BJ (cell line): ENCODE data around the gene NOX5. TPM values are rescaled to one million over a fixed set of nuclear protein-coding genes. Genes with fewer than 3 reads are reported as not detected.

Source experiments
- CTCF ChIA-PET: fragments of 350-600 bp; formaldehyde crosslinking; extraction: SDS; loops from one replicate; lab custom pipeline; 2021; ENCODE audit warnings: antibody characterized with exemption, inconsistent platforms; lab: Yijun Ruan, JAX
- POLR2A ChIA-PET: fragments of 300-600 bp; sonication (Branson Sonifier 250); formaldehyde crosslinking; extraction: SDS; loops from one replicate; lab custom pipeline; 2021; ENCODE audit warnings: antibody characterized with exemption; lab: Charles Lee
- DNase-seq: peaks from one replicate; pipeline ENCODE4 v3.0.0-alpha.2; 2011; ENCODE audit warnings: low read depth
- H3K27me3 ChIP-seq: 2 replicates; pipeline ENCODE4 v1.6.0; 2011; ENCODE audit warnings: low read length; ENCODE audit not compliant: control insufficient read depth, insufficient read depth
- H3K36me3 ChIP-seq: 2 replicates; pipeline ENCODE4 v1.5.1; 2011; ENCODE audit warnings: low read length; ENCODE audit not compliant: control insufficient read depth, insufficient read depth
- H3K4me3 ChIP-seq: 2 replicates; pipeline ENCODE4 v1.5.1; 2011; ENCODE audit warnings: low read depth, mild to moderate bottlenecking, control low read depth, low read length
- polyA plus RNA-seq: library from polyadenylated mRNA; depleted of rRNA; stranded (reverse); fragments of >200 nt; gene quantifications from 2 replicates; pipeline ENCODE4 v1.2.3, GENCODE V29; 2011
- TF ChIP-seq, protein P1 (sequence below): IDR thresholded peaks from 2 replicates; pipeline ENCODE4 v1.5.1; 2011; ENCODE audit warnings: low read depth, mild to moderate bottlenecking, control low read depth, inconsistent platforms, low read length, moderate library complexity; ENCODE audit not compliant: insufficient read depth

NOX5 gene
- polyA plus RNA-seq, 1 experiment, result 0.86 TPM

DNA sequence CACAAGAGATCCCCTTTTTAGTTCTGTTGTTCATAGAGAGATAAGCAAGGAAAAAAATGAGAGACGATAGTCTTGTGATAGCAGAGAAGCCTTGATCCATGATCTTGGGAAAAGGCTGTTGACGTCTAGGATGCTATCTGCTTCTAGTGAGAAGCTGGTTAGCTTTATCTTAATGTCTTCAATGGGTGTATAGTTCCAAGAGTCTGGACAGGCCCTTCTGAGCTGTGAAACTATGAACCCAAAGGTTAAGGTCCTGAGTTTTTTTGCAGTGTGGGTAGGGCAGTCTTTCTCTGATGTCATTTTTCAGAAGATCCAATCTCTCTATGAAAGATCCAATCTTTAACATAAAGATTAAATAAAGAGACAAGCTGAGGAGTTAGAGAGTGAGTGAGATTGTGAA lies 10.5 kb upstream of the NOX5 start:
- DNase-seq, result no peak
- no peaks in the 10 kb centered on the region for H3K36me3 ChIP-seq
- TF ChIP-seq, protein P1, sequence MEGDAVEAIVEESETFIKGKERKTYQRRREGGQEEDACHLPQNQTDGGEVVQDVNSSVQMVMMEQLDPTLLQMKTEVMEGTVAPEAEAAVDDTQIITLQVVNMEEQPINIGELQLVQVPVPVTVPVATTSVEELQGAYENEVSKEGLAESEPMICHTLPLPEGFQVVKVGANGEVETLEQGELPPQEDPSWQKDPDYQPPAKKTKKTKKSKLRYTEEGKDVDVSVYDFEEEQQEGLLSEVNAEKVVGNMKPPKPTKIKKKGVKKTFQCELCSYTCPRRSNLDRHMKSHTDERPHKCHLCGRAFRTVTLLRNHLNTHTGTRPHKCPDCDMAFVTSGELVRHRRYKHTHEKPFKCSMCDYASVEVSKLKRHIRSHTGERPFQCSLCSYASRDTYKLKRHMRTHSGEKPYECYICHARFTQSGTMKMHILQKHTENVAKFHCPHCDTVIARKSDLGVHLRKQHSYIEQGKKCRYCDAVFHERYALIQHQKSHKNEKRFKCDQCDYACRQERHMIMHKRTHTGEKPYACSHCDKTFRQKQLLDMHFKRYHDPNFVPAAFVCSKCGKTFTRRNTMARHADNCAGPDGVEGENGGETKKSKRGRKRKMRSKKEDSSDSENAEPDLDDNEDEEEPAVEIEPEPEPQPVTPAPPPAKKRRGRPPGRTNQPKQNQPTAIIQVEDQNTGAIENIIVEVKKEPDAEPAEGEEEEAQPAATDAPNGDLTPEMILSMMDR, result no peak
- no peak overlapping the region for H3K4me3 ChIP-seq
- no peaks in the 10 kb centered on the region; the same call in 1 of the 2 replicates for H3K27me3 ChIP-seq
- ChIA-PET POLR2A (no interaction called here), CTCF (no interaction called here)

DNA sequence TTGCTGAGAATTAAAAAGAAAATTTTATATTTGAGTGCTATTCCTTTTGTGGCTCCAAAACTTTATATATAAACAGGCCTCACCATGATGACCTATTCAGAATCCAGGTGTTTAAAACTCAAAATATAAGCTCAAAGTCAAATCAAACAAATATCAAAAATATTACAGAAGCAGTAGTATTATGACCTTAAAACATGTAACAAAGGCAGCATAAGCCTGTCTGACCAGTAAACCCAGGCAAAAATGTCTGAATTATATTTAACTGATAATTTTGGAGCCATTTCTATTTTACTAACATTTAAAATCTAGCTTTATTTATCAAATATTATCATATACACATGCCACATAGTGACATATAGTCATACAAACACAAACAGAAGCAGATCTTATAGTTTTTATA lies 6.4 kb upstream of the NOX5 start:
- no peak for DNase-seq
- ChIA-PET CTCF (interaction anchor here (0.8 kb wide), 1 partner anchor 49 kb away, joined by 3 read pairs; no protein-coding TSS in a partner anchor), POLR2A (interaction anchor here (0.6 kb wide), 1 partner anchor 552 kb away, joined by 3 read pairs; no protein-coding TSS in a partner anchor)
- no peak overlapping the region for H3K4me3 ChIP-seq
- TF ChIP-seq, protein P1, result no peak
- no peaks in the 10 kb centered on the region for H3K27me3 ChIP-seq
- no peaks in the 10 kb centered on the region for H3K36me3 ChIP-seq

DNA sequence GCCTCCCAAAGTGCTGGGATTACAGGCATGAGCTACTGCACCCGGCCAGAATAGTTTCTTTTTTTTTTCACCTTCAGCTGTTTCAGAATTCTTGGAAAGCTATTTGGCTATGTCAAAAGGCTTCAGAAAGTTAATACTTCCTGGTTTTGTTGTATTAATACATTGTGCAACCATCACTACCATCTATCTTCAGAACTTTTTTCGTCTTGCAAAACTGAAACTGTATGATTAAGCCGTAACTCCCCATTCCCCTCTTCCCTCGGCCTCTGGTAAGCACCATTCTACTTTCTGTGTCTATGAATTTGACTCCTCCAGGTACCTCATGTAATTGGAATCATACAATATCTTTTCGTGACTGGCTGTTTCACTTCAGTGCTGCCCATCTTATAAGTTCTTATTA lies 5.2 kb upstream of the NOX5 start:
- H3K36me3 ChIP-seq, result no peaks in the 10 kb centered on the region
- TF ChIP-seq, protein P1, result no peak
- DNase-seq, result no peak
- CTCF ChIA-PET, result no interaction called here
- POLR2A ChIA-PET, result no interaction called here
- no peaks in the 10 kb centered on the region for H3K27me3 ChIP-seq
- no peak overlapping the region for H3K4me3 ChIP-seq

DNA sequence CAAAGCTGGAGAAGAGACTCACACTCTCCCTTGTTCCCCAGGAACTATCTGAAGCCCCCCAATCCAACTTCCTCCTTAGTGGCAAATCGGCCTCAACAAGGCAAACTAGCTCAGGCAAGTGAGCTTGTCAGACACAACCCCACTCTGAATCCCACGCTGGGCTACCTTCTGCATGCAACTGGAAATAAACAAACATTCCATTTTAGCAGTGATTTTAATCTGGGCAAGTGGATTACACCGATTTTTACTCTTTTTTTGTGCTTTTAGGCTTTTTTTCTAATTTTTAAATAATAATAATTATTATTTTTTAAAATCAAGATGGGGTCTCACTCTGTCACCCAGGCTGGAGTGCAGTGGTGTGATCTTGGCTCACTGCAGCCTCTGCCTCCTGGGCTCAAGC lies 2.9 kb upstream of the NOX5 start:
- DNase-seq, result no peak
- no peaks in the 10 kb centered on the region for H3K27me3 ChIP-seq
- ChIA-PET POLR2A (no interaction called here), CTCF (interaction anchor here (1.1 to 1.9 kb wide), 2 partner anchors 11 to 21 kb away, joined by 3 to 7 read pairs; no protein-coding TSS in a partner anchor)
- no peak overlapping the region for H3K4me3 ChIP-seq
- TF ChIP-seq, protein P1, result no peak
- no peaks in the 10 kb centered on the region for H3K36me3 ChIP-seq

DNA sequence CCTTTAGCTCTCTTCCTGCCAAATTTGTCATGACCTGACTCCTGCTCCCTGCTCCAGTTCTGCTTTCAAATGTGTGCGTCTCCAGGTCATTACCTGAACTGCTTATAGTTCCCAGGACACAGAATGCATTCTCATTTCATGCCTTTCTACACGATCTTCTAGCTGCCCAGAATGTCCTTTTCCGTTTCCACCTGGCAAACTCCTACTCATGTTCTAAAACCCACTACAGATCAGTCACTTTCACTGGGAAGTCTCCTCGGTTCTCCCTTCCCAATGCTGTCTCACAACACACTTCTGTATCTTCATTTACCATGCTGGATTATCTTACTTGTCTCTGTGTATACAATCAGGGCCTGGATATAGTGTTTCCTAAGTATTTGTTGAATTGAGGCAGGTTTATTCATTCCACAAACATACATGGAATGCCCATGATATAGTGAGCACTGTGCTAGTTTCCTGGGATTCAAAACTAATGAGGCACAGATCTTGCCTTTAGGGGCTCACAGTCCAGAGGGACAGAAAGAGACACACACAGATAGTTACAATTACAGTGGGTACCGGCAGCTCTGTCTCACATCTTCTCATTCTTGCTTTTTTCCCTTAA lies 1.6 kb upstream of the NOX5 start:
- no peaks in the 10 kb centered on the region for H3K36me3 ChIP-seq
- no peak for DNase-seq
- no peaks in the 10 kb centered on the region for H3K27me3 ChIP-seq
- H3K4me3 ChIP-seq, result no peak overlapping the region
- ChIA-PET POLR2A (no interaction called here), CTCF (interaction anchor here (0.6 kb wide), 1 partner anchor 27 kb away, joined by 3 read pairs; no protein-coding TSS in a partner anchor)
- TF ChIP-seq, protein P1, result no peak
